ENCODE measurements around the gene USP30.

DNA sequence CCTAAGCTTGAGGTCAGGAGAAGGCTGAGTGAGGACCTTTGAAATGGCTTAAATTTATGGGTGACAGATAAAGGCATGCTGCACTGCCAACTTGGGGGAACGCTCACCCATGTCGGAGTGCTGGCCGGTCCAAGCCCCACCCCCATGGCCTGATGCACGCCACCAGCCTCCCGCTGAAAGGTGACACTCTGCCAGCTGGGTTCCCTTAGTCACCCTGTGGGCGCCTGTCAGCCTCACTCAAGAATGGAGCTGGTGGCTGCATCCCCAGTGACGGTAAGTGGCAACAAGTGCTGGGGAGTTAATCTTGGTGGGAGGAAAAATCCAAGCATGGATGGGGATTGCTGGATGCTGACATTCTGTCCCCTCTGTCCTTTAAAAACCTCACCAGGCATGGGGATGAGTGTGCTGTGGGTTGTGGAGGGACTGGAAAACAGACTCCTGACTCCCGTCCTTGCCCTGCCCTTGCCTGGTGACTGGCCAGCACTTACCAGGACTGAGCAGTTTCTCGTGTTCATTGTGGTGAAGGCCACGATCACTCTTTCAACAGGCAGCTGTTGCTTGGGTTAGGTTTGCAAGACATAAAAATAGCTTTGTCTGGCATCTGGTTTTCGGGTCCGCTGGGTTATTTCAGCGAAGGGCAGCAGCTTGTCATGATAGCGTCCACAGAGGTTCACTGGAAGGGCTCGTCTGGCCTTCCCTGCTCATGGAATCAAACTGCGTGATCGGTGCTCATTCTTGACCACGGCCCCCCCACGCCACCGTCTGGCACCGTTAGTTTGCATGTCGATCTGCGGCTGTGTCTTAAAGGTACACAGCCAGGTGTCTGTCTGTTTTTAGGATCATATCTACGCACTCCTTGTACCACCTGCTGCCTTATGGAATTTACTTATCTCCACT lies 79.0 kb downstream of the USP30 start:
- TF ChIP-seq, protein P1, sequence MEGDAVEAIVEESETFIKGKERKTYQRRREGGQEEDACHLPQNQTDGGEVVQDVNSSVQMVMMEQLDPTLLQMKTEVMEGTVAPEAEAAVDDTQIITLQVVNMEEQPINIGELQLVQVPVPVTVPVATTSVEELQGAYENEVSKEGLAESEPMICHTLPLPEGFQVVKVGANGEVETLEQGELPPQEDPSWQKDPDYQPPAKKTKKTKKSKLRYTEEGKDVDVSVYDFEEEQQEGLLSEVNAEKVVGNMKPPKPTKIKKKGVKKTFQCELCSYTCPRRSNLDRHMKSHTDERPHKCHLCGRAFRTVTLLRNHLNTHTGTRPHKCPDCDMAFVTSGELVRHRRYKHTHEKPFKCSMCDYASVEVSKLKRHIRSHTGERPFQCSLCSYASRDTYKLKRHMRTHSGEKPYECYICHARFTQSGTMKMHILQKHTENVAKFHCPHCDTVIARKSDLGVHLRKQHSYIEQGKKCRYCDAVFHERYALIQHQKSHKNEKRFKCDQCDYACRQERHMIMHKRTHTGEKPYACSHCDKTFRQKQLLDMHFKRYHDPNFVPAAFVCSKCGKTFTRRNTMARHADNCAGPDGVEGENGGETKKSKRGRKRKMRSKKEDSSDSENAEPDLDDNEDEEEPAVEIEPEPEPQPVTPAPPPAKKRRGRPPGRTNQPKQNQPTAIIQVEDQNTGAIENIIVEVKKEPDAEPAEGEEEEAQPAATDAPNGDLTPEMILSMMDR (IDR thresholded peaks at IDR 0.05), result no peak
- no peak for TF ChIP-seq POLR2A (IDR thresholded peaks at IDR 0.05)

Measured in testis (tissue), 2 donors.